ENCODE data around the gene KCNT1. TPM values are rescaled to one million over a fixed set of nuclear protein-coding genes. Genes with fewer than 3 reads are reported as not detected.
A peak's percentile ranks its signal among the peaks of the same experiment; 100 is the strongest.

Gene KCNT1
- polyA plus RNA-seq (2013, experiment 1 of 2), result 0.10 TPM
- polyA plus RNA-seq (2013, experiment 2 of 2), result 0.07 TPM

DNA sequence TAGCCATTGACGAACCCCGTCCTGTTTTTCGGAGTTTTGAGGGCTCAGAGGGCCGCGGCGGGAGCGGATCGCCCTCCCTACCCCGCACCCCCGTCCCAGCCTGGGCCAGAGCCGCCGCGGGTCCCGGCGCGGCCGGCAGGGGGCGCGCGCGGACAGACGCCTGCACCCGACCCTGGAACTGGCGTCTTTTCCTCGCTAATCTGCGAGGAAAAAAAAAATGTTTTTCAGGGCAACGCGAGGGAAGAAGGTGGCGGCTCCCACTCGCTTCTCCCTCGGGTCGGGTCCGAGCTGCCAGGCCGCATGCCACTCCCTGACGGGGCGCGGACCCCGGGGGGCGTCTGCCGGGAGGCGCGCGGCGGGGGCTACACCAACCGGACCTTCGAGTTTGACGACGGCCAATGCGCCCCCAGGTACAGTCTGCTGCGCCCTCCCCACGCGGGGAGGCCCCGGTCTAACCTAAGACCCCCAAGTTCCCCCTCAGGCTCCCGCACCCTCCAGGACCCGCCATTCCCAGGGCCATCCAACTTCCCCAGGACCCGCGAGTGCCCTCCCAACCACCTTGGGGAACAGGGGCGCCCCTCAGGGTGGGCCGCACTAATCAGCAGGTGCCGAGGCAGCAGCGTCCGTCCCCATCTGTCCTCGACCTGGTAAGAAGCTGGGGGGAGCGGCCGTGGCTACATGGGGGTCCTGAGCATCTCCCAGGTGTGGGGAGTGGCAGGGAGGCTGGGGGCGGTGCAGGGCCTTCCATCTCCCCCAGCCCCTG is at the start of gene KCNT1:
Gene KCNT1, plus strand, starts transcription at position 227 of the 763 bp plus-strand sequence. Its CDS starts 74 bp downstream, at position 301.
- WGBS, 2 donors (ENCODE audit: extremely low coverage in 2 of 2, insufficient read length in 2 of 2, insufficient replicate concordance in 1 of 2), result no CpG with 5 or more reads among the region's 66 CpGs
- Histone ChIP-seq H3K27me3 (ENCODE audit: control insufficient read depth in 3 of 3, insufficient read depth in 3 of 3, low read depth in 1 of 3, low read length in 3 of 3) (peaks cover 0 to 54% (median 11%) of the 10 kb centered on the region in 3 experiments), H3K36me3 (replicated peaks in 1 of 2; ENCODE audit: control insufficient read depth in 2 of 2, insufficient read depth in 2 of 2, low read length in 2 of 2) (no peaks in the 10 kb centered on the region), H3K9me3 (replicated peaks in 1 of 2; ENCODE audit: control insufficient read depth in 2 of 2, insufficient read depth in 1 of 2, low read depth in 1 of 2, low read length in 2 of 2) (no peaks in the 10 kb centered on the region), H2BK120ac (ENCODE audit: low read depth, low read length) (no peak within 1 kb of the TSS), H2AK5ac (ENCODE audit: low read depth, low read length) (peak within 1 kb of the TSS; percentile 89), H3K4me1 (ENCODE audit: control insufficient read depth in 2 of 2, insufficient read depth in 1 of 2, low read depth in 1 of 2, low read length in 2 of 2) (no peaks in the 10 kb centered on the region), H4K91ac (ENCODE audit: low read depth, low read length, poor library complexity) (no peak within 1 kb of the TSS), H3K9ac (ENCODE audit: low read depth, low read length, poor library complexity) (no peak within 1 kb of the TSS), H3K79me1 (ENCODE audit: low read depth, low read length) (peaks cover 1% of the 10 kb centered on the region), H2BK15ac (ENCODE audit: low read length) (peak within 1 kb of the TSS; percentile 67), H2AFZ (ENCODE audit: low read length) (peak within 1 kb of the TSS; percentile 82), H2BK5ac (ENCODE audit: low read length) (peak within 1 kb of the TSS; percentile 48), H3K27ac (replicated peaks; ENCODE audit: low read length) (no peak within 1 kb of the TSS), H4K8ac (ENCODE audit: low read depth, low read length) (no peak within 1 kb of the TSS), H3K4ac (ENCODE audit: low read length) (no peak within 1 kb of the TSS), H3K14ac (ENCODE audit: low read length) (peak within 1 kb of the TSS; percentile 56), H3K4me2 (ENCODE audit: insufficient read depth, low read length, poor library complexity, severe bottlenecking) (peak within 1 kb of the TSS; percentile 83), H3K18ac (ENCODE audit: low read length) (peak within 1 kb of the TSS; percentile 89), H3K4me3 (ENCODE audit: low read length in 2 of 2) (peak within 1 kb of the TSS in 1 of 2 donors; percentile 70), H2BK12ac (ENCODE audit: low read length) (no peak within 1 kb of the TSS), H3K23ac (ENCODE audit: low read depth, low read length, poor library complexity) (no peak within 1 kb of the TSS)
- DNase-seq (ENCODE audit: low spot score), result peak; percentile 77

DNA sequence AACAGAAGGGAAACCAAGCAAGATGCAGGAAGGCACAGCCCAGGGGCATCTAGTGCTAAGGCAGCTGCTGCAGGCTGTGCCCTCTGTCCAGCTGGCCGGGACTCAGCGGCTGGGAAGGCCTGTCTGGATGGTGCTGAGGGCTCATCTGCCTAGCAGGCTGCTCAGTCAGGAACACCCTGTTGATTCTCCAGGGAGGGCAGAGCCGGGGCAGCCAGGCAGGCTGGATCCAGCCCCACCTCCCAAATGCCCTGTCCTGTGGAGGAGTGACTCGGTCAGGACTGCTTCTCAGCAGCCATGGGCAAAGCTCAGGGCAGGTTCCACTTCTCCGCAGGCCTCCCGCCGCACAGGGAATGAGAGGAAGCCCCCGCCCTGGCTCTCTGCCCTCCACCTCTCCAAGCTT is 46.7 kb upstream of the KCNT1 start:
- WGBS, 2 donors (ENCODE audit: extremely low coverage in 2 of 2, insufficient read length in 2 of 2, insufficient replicate concordance in 1 of 2), result no CpG with 5 or more reads among the region's 8 CpGs
- H4K91ac ChIP-seq (ENCODE audit: low read depth, low read length, poor library complexity), result peak overlapping the region; percentile 65

DNA sequence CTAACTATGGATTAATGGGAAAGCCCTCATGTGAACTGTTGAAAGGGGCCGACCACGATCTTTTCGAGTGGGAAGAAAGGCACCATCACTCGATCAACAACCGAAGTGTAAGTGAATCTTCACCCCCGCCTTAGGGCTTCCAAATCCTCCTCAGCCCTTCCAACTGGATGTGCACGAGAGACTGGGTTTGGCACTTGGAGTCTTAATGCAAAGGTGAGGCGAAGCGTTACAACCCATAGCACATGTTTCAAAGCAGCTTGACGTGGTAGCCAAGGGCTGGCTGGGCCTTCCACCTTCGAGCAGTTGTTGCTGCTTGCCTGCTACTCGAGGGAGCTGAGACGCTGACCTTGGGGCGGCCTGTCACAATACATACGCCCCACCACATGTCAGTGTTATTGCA is 44.6 kb upstream of the KCNT1 start:
- peaks cover 0 to 7% (median 0%) of the 10 kb centered on the region in 3 experiments for H3K27me3 ChIP-seq (ENCODE audit: control insufficient read depth in 3 of 3, insufficient read depth in 3 of 3, low read depth in 1 of 3, low read length in 3 of 3)
- no peak overlapping the region for H2BK15ac ChIP-seq (ENCODE audit: low read length)
- H4K8ac ChIP-seq (ENCODE audit: low read depth, low read length), result no peak overlapping the region
- H3K27ac ChIP-seq (replicated peaks; ENCODE audit: low read length), result no peak overlapping the region
- no peak overlapping the region for H3K9ac ChIP-seq (ENCODE audit: low read depth, low read length, poor library complexity)
- H3K4ac ChIP-seq (ENCODE audit: low read length), result no peak overlapping the region
- peaks cover 5 to 8% of the 10 kb centered on the region in 2 donors for H3K4me1 ChIP-seq (ENCODE audit: control insufficient read depth in 2 of 2, insufficient read depth in 1 of 2, low read depth in 1 of 2, low read length in 2 of 2)
- DNase-seq (ENCODE audit: low spot score), result no peak
- no peak overlapping the region for H3K4me3 ChIP-seq (ENCODE audit: low read length in 2 of 2)
- no peak overlapping the region for H3K23ac ChIP-seq (ENCODE audit: low read depth, low read length, poor library complexity)
- no peak overlapping the region for H2BK120ac ChIP-seq (ENCODE audit: low read depth, low read length)
- H2BK12ac ChIP-seq (ENCODE audit: low read length), result no peak overlapping the region
- no peak overlapping the region for H3K14ac ChIP-seq (ENCODE audit: low read length)
- whole genome bisulfite sequencing, 2 donors (ENCODE audit: extremely low coverage in 2 of 2, insufficient read length in 2 of 2, insufficient replicate concordance in 1 of 2), result no CpG with 5 or more reads among the region's 15 CpGs
- H2AK5ac ChIP-seq (ENCODE audit: low read depth, low read length), result no peak overlapping the region
- no peaks in the 10 kb centered on the region for H3K36me3 ChIP-seq (replicated peaks in 1 of 2; ENCODE audit: control insufficient read depth in 2 of 2, insufficient read depth in 2 of 2, low read length in 2 of 2)
- peak overlapping the region; percentile 7 for H3K18ac ChIP-seq (ENCODE audit: low read length)
- H3K9me3 ChIP-seq (replicated peaks in 1 of 2; ENCODE audit: control insufficient read depth in 2 of 2, insufficient read depth in 1 of 2, low read depth in 1 of 2, low read length in 2 of 2), result peaks cover 1 to 6% of the 10 kb centered on the region in 2 donors
- no peak overlapping the region for H3K4me2 ChIP-seq (ENCODE audit: insufficient read depth, low read length, poor library complexity, severe bottlenecking)
- no peak overlapping the region for H2AFZ ChIP-seq (ENCODE audit: low read length)
- no peak overlapping the region for H2BK5ac ChIP-seq (ENCODE audit: low read length)
- H3K79me1 ChIP-seq (ENCODE audit: low read depth, low read length), result no peaks in the 10 kb centered on the region
- no peak overlapping the region for H4K91ac ChIP-seq (ENCODE audit: low read depth, low read length, poor library complexity)

More for the DNA sequence above, 46.7 kb upstream of the KCNT1 start:
- peak overlapping the region; percentile 82 for H2BK120ac ChIP-seq (ENCODE audit: low read depth, low read length)
- no peak overlapping the region for H3K4ac ChIP-seq (ENCODE audit: low read length)
- no peak overlapping the region for H2AFZ ChIP-seq (ENCODE audit: low read length)
- H2BK12ac ChIP-seq (ENCODE audit: low read length), result no peak overlapping the region
- no peak overlapping the region for H3K27ac ChIP-seq (replicated peaks; ENCODE audit: low read length)
- peaks cover 0 to 3% of the 10 kb centered on the region in 2 donors for H3K36me3 ChIP-seq (replicated peaks in 1 of 2; ENCODE audit: control insufficient read depth in 2 of 2, insufficient read depth in 2 of 2, low read length in 2 of 2)
- peaks cover 5 to 8% of the 10 kb centered on the region in 2 donors for H3K9me3 ChIP-seq (replicated peaks in 1 of 2; ENCODE audit: control insufficient read depth in 2 of 2, insufficient read depth in 1 of 2, low read depth in 1 of 2, low read length in 2 of 2)
- peaks cover 0 to 7% (median 3%) of the 10 kb centered on the region in 3 experiments for H3K27me3 ChIP-seq (ENCODE audit: control insufficient read depth in 3 of 3, insufficient read depth in 3 of 3, low read depth in 1 of 3, low read length in 3 of 3)
- no peak overlapping the region for H3K9ac ChIP-seq (ENCODE audit: low read depth, low read length, poor library complexity)
- no peak overlapping the region for H4K8ac ChIP-seq (ENCODE audit: low read depth, low read length)
- peak overlapping the region; percentile 85 for H3K14ac ChIP-seq (ENCODE audit: low read length)
- H3K4me1 ChIP-seq (ENCODE audit: control insufficient read depth in 2 of 2, insufficient read depth in 1 of 2, low read depth in 1 of 2, low read length in 2 of 2), result peaks cover 0 to 2% of the 10 kb centered on the region in 2 donors
- H3K4me2 ChIP-seq (ENCODE audit: insufficient read depth, low read length, poor library complexity, severe bottlenecking), result no peak overlapping the region
- no peaks in the 10 kb centered on the region for H3K79me1 ChIP-seq (ENCODE audit: low read depth, low read length)
- H3K4me3 ChIP-seq (ENCODE audit: low read length in 2 of 2), result peak overlapping the region in 1 of 2 donors; percentile 27
- H2BK15ac ChIP-seq (ENCODE audit: low read length), result peak overlapping the region; percentile 40
- peak overlapping the region; percentile 59 for H3K23ac ChIP-seq (ENCODE audit: low read depth, low read length, poor library complexity)
- H3K18ac ChIP-seq (ENCODE audit: low read length), result peak overlapping the region; percentile 27
- H2AK5ac ChIP-seq (ENCODE audit: low read depth, low read length), result peak overlapping the region; percentile 22
- H2BK5ac ChIP-seq (ENCODE audit: low read length), result no peak overlapping the region
- DNase-seq (ENCODE audit: low spot score), result no peak

DNA sequence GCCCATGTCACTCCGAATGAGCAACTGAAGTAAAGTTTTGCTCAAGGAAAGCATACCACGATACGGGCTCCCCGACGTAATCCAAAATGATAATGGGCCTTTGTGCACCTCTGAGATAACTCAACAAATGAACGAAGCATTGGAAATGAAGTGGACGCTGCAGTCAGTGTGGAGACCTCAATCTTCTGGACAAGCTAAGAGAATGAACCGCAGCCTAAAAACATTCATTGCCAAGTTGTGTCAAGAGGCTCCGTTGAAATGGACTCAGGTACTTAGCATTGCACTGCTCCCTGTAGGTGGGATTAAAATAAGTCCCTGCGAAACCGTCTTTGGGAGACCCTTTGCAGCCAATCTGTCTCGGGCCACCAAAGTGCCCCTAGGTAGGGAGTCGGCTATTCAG is 42.7 kb upstream of the KCNT1 start:
- Histone ChIP-seq H3K9me3 (replicated peaks in 1 of 2; ENCODE audit: control insufficient read depth in 2 of 2, insufficient read depth in 1 of 2, low read depth in 1 of 2, low read length in 2 of 2) (peaks cover 1 to 6% of the 10 kb centered on the region in 2 donors), H3K14ac (ENCODE audit: low read length) (no peak overlapping the region), H2BK5ac (ENCODE audit: low read length) (no peak overlapping the region), H3K23ac (ENCODE audit: low read depth, low read length, poor library complexity) (no peak overlapping the region), H3K4me1 (ENCODE audit: control insufficient read depth in 2 of 2, insufficient read depth in 1 of 2, low read depth in 1 of 2, low read length in 2 of 2) (peaks cover 13% of the 10 kb centered on the region in 2 donors), H4K91ac (ENCODE audit: low read depth, low read length, poor library complexity) (no peak overlapping the region), H2AK5ac (ENCODE audit: low read depth, low read length) (no peak overlapping the region), H3K9ac (ENCODE audit: low read depth, low read length, poor library complexity) (no peak overlapping the region), H3K4me2 (ENCODE audit: insufficient read depth, low read length, poor library complexity, severe bottlenecking) (no peak overlapping the region), H3K4ac (ENCODE audit: low read length) (no peak overlapping the region), H4K8ac (ENCODE audit: low read depth, low read length) (no peak overlapping the region), H3K79me1 (ENCODE audit: low read depth, low read length) (peaks cover 3% of the 10 kb centered on the region), H2BK15ac (ENCODE audit: low read length) (no peak overlapping the region), H2BK120ac (ENCODE audit: low read depth, low read length) (no peak overlapping the region), H3K4me3 (ENCODE audit: low read length in 2 of 2) (no peak overlapping the region), H3K27ac (replicated peaks; ENCODE audit: low read length) (no peak overlapping the region), H3K18ac (ENCODE audit: low read length) (no peak overlapping the region), H2BK12ac (ENCODE audit: low read length) (no peak overlapping the region), H2AFZ (ENCODE audit: low read length) (no peak overlapping the region), H3K27me3 (ENCODE audit: control insufficient read depth in 3 of 3, insufficient read depth in 3 of 3, low read depth in 1 of 3, low read length in 3 of 3) (peaks cover 0 to 7% (median 0%) of the 10 kb centered on the region in 3 experiments), H3K36me3 (replicated peaks in 1 of 2; ENCODE audit: control insufficient read depth in 2 of 2, insufficient read depth in 2 of 2, low read length in 2 of 2) (no peaks in the 10 kb centered on the region)
- WGBS, 2 donors (ENCODE audit: extremely low coverage in 2 of 2, insufficient read length in 2 of 2, insufficient replicate concordance in 1 of 2), result no CpG with 5 or more reads among the region's 13 CpGs
- DNase-seq (ENCODE audit: low spot score), result no peak
